NCI-H2107 (cell line): ENCODE measurements around the gene KRTAP10-4.
"Not testable (repeated sequence)": the region's sequence is repeated elsewhere in the genome, so short reads cannot be mapped to it uniquely, and the experiment has no call there.

Experiments
- DNase-seq: peaks from one replicate; lab custom pipeline; 2025; lab: John Stamatoyannopoulos, UW

The KRTAP10-4 gene

DNA sequence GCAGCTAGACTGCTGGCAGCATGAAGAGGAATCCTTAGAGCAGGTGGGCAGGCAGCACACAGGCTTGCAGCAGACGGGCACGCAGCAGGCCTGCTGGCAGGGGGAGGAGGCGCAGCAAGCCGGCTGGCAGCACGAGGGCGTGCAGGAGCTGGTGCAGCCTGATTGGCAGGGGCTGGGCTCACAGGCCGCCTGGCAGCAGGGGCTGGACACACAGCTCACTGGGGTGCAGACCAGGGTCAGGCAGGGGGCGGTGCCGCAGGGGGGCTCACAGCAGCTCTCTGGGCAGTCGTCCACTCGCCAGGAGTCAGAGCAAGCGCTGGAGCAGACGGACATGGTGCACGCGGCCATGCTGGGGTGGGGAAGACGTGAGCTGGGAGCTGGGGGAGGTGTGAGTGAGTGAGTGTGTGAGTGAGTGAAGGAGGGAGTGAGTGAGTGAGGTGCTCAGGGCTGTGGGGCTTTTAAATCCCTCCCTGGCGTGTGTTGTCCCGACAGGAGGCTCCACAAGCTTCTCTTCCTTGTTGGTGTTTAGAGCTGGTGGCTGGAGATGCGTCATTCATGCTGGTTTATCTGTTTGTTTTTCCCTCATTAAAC is 6.8 kb downstream of the KRTAP10-4 start, which contains the start of gene KRTAP10-5:
Gene KRTAP10-5 (minus strand): TSS at position 374 of the 591 bp plus-strand sequence. CDS start 26 bp downstream, at position 348.
- DNase-seq: not testable (repeated sequence)

DNA sequence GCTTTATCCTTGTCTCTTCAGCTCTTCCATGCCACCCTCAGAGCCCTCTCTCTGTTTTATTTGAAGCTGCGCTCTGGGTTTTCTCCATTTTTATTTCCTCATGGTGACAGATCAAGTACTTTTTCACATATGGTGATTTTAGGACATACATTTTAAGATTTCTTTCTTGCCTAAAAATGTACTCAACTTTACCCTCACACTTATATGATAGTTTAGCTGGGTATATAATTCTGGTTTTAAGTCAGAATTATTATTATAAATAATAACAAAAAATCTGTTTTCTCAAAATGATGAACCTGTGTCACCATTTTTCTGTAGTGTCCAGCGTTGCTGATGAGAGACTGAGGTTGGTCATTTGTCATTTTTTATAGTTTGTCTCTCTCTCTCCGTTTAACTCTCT is 7.6 kb downstream of the KRTAP10-4 start:
- DNase-seq: no peak

GRCh38 chr21:44582055-44582454 is 8.5 kb downstream of the KRTAP10-4 start:
- no peak for DNase-seq

- no peak for DNase-seq
Observed at GRCh38 chr21:44583089-44583799, 9.7 kb downstream of the KRTAP10-4 start.

- no peak for DNase-seq
Observed at GRCh38 chr21:44583800-44584147, 10.2 kb downstream of the KRTAP10-4 start.

DNA sequence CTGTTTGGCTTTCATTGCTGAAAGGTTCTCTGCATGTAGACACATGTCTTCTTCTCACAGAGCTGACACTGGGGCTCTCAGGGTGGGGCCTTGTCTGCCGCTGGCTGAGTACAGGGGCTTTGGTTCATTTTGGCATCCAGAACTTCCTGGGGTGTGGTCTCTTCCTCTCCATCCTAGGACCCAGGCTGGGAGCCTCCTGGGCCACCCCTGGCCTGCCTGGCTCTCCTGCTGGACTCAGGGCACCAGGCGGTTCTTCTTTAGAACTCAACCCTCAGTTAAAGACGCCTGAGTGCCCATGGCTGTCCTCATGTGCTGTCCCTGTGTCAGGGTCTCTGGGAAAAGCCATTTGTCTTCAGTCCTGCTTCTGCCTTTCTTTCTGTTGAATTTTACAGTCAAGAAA is 12.4 kb downstream of the KRTAP10-4 start:
- no peak for DNase-seq

GRCh38 chr21:44589094-44589493 is 15.6 kb downstream of the KRTAP10-4 start:
- DNase-seq: no peak

DNA sequence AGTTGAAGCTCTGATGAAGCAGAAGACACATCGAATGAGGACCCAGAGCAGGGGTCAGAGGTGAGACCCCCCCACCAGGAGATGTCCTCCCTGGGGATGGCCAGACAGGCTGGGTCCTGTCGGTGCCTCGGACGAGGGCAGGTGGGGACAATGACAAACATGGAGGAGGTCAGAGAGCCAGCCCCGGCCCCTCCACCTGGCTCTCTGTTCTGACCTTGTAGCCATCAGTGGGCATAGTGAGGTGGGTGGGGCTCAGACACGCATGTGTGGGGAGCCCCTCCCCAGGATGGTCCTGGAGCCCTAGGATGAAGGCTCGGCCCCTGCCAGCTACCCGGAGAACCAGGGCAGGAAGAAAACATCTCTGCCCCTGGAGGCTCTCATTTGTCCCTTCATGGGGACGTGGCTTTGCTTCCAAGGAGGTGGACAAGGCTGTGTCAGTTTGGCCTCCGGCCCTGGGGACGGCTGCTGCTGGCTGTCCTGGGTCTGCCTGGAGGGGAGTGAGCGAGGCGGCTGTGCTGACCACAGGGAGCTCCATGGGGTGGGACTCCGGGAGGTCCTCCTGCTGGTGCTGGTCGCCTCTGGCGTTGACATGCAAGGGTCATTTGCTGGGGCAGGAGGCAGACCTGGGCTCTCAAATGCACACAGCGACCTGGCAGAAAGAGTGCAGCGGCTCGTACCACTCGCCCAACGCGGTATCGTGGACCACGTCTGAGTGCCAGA is 16.2 kb downstream of the KRTAP10-4 start:
- DNase-seq: no peak

GRCh38 chr21:44590311-44590721 is 16.8 kb downstream of the KRTAP10-4 start:
- DNase-seq: no peak

DNA sequence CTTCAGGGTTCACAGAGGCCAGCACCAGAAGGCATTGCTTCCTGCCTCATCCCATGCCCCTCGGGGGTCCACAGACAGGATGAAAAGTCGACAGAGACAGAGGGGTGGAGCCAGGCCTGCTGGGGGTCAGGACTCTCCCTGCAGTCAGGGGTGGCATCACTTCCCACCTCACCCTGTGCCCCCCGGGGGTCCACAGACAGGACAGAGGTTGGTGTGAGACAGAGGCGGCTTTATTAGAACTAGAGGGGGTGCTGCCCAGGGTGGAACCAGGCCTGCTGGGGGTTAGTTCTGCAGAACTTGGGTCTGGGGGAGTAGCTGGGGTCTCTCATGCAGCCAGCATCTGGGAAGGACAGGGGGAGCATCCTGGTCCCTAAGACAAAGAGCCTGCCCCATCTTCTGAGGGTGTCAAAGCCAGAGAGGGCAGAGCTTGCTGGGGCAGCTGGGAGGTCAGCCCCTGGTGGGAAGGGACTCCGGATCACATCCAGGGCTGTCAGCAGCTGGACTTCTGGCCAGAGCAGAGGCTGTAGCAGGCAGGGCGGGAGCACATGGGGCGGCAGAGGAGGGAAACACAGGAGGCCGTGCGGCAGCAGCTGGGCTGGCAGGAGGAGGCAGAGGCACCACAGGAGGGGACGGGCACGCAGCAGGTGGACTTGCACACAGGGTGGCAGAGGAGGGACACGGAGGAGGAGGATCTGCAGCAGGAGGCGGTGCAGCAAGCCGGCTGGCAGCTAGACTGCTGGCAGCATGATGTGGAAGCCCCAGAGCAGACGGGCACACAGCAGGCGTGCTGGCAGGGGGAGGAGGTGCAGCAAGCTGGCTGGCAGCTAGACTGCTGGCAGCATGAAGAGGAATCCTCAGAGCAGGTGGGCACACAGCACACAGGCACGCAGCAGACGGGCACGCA is 17.6 kb downstream of the KRTAP10-4 start:
- not testable (repeated sequence) for DNase-seq

DNA sequence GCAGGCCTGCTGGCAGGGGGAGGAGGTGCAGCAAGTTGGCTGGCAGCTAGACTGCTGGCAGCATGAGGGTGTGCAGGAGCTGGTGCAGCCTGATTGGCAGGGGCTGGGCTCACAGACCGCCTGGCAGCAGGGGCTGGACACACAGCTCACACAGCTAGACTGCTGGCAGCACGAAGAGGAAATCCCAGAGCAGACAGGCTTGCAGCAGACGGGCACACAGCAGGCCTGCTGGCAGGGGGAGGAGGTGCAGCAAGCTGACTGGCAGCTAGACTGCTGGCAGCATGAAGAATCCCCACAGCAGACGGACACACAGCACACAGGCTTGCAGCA is 18.2 kb downstream of the KRTAP10-4 start:
- not testable (repeated sequence) for DNase-seq

DNA sequence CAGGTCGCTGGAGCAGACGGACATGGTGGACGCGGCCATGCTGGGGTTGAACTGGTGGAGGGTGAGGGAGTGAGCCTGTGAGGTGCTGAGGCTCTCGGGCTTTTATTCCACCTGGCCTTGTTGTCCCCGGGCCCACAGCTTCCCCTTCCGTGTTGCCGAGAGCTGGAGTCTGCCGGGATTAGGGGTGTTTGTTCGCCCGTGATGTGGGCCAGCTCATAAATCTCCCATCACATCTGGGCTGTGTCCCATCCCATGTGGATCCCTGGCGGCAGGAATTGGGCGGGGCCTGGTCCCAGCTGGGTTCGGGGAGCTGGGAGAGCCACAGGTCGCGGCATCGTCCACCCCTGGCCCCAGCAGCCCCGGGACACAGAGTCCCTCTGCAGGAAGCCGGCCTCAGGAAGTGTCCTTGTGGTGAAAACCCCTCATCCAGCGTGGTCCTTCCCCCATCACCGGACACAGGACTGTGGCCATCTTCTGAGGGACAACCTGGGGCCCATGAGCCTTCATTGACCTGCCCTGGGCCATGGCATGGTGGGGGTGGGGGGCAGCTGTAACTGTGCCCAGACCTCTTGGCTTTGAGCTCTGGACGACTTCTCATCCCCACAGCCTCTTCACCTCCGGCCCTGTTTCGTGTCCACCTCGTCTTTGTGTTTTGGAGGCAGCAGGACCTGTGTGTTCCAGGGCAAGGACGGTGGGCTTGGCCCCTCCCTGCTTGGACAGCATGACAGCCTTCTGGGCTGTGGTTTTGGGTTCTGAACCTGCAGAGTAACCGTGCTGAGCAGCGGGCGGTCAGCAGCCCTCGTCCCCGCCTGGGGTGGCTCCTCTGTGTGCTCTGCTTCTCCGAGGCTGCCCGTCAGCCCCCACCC is 19.1 kb downstream of the KRTAP10-4 start, which contains the start of gene KRTAP10-6:
Gene KRTAP10-6 (minus strand): TSS at position 60 of the 866 bp plus-strand sequence. CDS start 21 bp downstream, at position 39.
- no peak for DNase-seq

- DNase-seq: no peak
Observed at GRCh38 chr21:44593598-44594405, 20.3 kb downstream of the KRTAP10-4 start.

GRCh38 chr21:44594406-44594916 is 20.9 kb downstream of the KRTAP10-4 start:
- no peak for DNase-seq

DNA sequence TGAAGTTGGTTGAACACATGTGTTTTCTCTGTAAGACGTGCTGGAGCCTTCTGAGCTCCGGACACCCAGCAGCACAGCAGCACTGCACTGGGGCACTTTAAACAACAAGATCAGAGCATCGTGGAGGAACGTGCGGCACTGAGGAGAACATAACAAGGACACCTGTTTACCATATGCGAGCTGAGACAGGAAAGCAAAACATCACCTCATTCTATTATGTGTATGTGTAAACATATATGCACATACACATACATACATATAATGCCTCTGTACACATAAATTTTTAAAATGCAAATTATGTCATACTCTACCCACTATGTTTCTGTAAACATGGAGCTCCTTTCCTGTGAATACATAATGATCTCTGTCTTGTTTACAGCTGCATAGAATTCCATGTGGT is 22.0 kb downstream of the KRTAP10-4 start:
- DNase-seq: no peak

GRCh38 chr21:44596068-44596725 is 22.7 kb downstream of the KRTAP10-4 start:
- no peak for DNase-seq

DNA sequence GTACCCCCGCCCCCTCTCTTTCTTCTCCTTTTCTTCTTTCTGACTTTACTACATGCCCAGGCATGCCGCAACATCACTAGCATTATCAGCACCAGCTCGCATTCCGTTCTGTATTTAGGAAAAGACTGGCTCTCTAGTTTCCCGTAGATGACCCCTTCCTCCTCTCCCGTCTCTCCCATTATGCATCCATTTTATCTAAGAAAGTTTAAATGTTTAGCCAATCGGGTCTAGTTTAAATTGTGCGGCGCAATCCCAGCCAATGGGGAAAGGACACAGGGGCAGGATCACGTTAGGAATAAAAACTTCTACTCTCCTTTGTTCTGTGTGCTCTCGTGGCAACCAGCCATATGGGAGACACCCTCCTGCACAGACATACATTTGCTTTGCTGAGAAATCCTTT is 24.5 kb downstream of the KRTAP10-4 start:
- no peak for DNase-seq

DNA sequence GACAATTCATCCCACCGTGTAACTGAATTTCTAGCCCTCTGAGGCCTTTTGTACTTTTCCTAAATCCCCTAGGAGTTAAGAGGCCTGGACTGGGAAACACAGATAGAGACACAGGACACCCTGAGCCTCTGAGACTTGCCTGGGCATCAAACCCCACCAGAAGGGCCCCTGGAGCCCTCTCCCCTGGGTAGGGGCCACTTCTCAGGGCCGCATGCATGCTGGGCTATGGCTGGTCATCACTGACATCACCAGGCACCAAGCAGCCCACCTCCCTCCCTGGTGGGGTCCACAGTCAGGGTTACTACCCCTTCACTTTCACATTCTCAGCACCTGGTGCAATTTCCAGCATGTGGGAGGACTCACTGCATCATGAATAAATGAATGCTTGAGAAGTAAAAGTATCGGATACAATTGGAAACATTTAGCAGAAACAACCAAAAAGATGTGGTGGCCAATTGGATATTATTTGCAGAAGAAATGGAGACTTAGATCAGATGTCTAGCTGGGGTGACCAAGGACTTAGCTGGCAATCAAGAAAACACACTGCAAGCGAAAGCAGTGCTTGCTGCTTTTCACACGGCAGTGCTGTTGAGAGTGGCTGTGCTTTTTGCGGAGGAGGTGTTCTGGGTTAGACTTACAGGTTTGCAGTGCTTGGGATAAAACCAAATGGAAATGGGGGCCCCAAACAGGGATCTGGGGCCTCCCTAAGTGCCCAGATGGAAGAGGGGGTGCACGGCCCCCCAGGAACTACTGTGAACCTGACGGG is 25.9 kb downstream of the KRTAP10-4 start:
- no peak for DNase-seq
